ENCODE data around the gene FERMT2. TPM values are rescaled to one million over a fixed set of nuclear protein-coding genes. Genes with fewer than 3 reads are reported as not detected.

The FERMT2 gene
- total and polyA plus RNA-seq, 2 donors from 2014 or later = 46.2 to 78.2 TPM

- no peak for DNase-seq
- TF ChIP-seq, protein P1, sequence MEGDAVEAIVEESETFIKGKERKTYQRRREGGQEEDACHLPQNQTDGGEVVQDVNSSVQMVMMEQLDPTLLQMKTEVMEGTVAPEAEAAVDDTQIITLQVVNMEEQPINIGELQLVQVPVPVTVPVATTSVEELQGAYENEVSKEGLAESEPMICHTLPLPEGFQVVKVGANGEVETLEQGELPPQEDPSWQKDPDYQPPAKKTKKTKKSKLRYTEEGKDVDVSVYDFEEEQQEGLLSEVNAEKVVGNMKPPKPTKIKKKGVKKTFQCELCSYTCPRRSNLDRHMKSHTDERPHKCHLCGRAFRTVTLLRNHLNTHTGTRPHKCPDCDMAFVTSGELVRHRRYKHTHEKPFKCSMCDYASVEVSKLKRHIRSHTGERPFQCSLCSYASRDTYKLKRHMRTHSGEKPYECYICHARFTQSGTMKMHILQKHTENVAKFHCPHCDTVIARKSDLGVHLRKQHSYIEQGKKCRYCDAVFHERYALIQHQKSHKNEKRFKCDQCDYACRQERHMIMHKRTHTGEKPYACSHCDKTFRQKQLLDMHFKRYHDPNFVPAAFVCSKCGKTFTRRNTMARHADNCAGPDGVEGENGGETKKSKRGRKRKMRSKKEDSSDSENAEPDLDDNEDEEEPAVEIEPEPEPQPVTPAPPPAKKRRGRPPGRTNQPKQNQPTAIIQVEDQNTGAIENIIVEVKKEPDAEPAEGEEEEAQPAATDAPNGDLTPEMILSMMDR (IDR thresholded peaks at IDR 0.05; ENCODE audit: borderline replicate concordance, extremely low read depth, insufficient read depth) = no peak
- Histone ChIP-seq H3K36me3 (ENCODE audit: control insufficient read depth in 2 of 3, insufficient read depth in 3 of 3, low read length in 3 of 3) (peaks cover 0 to 2% (median 0%) of the 10 kb centered on the region in 3 donors), H3K9ac (ENCODE audit: low read length in 3 of 3) (no peak overlapping the region), H3K27ac (ENCODE audit: low read depth in 2 of 2, low read length in 2 of 2) (no peak overlapping the region), H3K4me1 (ENCODE audit: control insufficient read depth in 2 of 3, insufficient read depth in 2 of 3, low read depth in 1 of 3, low read length in 3 of 3) (no peaks in the 10 kb centered on the region), H3K4me3 (ENCODE audit: low read length in 3 of 3) (no peak overlapping the region), H3K9me3 (ENCODE audit: control insufficient read depth in 2 of 3, insufficient read depth in 1 of 3, low read length in 3 of 3) (no peaks in the 10 kb centered on the region), H3K27me3 (ENCODE audit: control insufficient read depth, insufficient read depth, low read length) (no peaks in the 10 kb centered on the region)
- FAIRE-seq = no peak
- intact Hi-C loops (cut with DNase I) = no loop called here
These were observed 67.2 kb downstream of the FERMT2 start for GRCh38 chr14:52883658-52884057.

- FAIRE-seq (no peak), DNase-seq (no peak)
- H3K9me3 ChIP-seq (ENCODE audit: control insufficient read depth in 2 of 3, insufficient read depth in 1 of 3, low read length in 3 of 3) = no peaks in the 10 kb centered on the region
- H3K27ac ChIP-seq (ENCODE audit: low read depth in 2 of 2, low read length in 2 of 2) = no peak overlapping the region
- H3K4me1 ChIP-seq (ENCODE audit: control insufficient read depth in 2 of 3, insufficient read depth in 2 of 3, low read depth in 1 of 3, low read length in 3 of 3) = no peaks in the 10 kb centered on the region
- no peak overlapping the region for H3K4me3 ChIP-seq (ENCODE audit: low read length in 3 of 3)
- no peak overlapping the region for H3K9ac ChIP-seq (ENCODE audit: low read length in 3 of 3)
- peaks cover 0 to 4% (median 2%) of the 10 kb centered on the region in 3 donors for H3K36me3 ChIP-seq (ENCODE audit: control insufficient read depth in 2 of 3, insufficient read depth in 3 of 3, low read length in 3 of 3)
- TF ChIP-seq, protein P1 (IDR thresholded peaks at IDR 0.05; ENCODE audit: borderline replicate concordance, extremely low read depth, insufficient read depth) = no peak
- intact Hi-C loops (cut with DNase I) = no loop called here
- no peaks in the 10 kb centered on the region for H3K27me3 ChIP-seq (ENCODE audit: control insufficient read depth, insufficient read depth, low read length)
These were observed 68.0 kb downstream of the FERMT2 start for GRCh38 chr14:52882824-52883223.

DNA sequence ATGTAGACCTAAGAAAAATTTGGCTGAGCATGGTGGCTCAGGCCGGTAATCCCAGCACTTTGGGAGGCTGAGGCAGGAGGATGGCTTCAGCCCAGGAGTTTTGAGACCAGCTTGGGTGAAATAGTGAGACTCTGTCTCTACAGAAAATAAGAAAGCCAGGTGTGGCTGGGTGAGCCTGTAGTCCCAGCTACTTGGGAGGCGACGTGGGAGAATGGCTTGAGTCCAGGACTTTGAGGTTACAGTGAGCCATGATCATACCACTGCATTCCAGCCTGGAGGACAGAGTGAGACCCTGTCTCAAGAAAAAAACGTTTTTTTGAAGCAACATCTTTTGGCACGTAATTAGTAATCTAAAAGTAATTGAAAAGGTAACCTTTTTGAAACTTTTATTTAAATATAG is 70.9 kb downstream of the FERMT2 start:
- TF ChIP-seq, protein P1 (IDR thresholded peaks at IDR 0.05; ENCODE audit: borderline replicate concordance, extremely low read depth, insufficient read depth) = no peak
- Histone ChIP-seq H3K4me3 (ENCODE audit: low read length in 3 of 3) (no peak overlapping the region), H3K27ac (ENCODE audit: low read depth in 2 of 2, low read length in 2 of 2) (peak overlapping the region in 1 of 2 donors; percentile 14), H3K9ac (ENCODE audit: low read length in 3 of 3) (no peak overlapping the region), H3K36me3 (ENCODE audit: control insufficient read depth in 2 of 3, insufficient read depth in 3 of 3, low read length in 3 of 3) (peaks cover 8 to 19% (median 9%) of the 10 kb centered on the region in 3 donors), H3K4me1 (ENCODE audit: control insufficient read depth in 2 of 3, insufficient read depth in 2 of 3, low read depth in 1 of 3, low read length in 3 of 3) (peaks cover 0 to 3% (median 0%) of the 10 kb centered on the region in 3 donors), H3K27me3 (ENCODE audit: control insufficient read depth, insufficient read depth, low read length) (no peaks in the 10 kb centered on the region), H3K9me3 (ENCODE audit: control insufficient read depth in 2 of 3, insufficient read depth in 1 of 3, low read length in 3 of 3) (no peaks in the 10 kb centered on the region)
- DNase-seq = no peak
- no peak for FAIRE-seq
- intact Hi-C loops (cut with DNase I) = no loop called here

GRCh38 chr14:52878946-52879345 is 71.9 kb downstream of the FERMT2 start:
- TF ChIP-seq, protein P1 (IDR thresholded peaks at IDR 0.05; ENCODE audit: borderline replicate concordance, extremely low read depth, insufficient read depth) = no peak
- no peaks in the 10 kb centered on the region for H3K27me3 ChIP-seq (ENCODE audit: control insufficient read depth, insufficient read depth, low read length)
- no peak overlapping the region for H3K9ac ChIP-seq (ENCODE audit: low read length in 3 of 3)
- FAIRE-seq (no peak), DNase-seq (no peak)
- H3K36me3 ChIP-seq (ENCODE audit: control insufficient read depth in 2 of 3, insufficient read depth in 3 of 3, low read length in 3 of 3) = peaks cover 10 to 22% (median 11%) of the 10 kb centered on the region in 3 donors
- intact Hi-C loops (cut with DNase I) = no loop called here
- H3K9me3 ChIP-seq (ENCODE audit: control insufficient read depth in 2 of 3, insufficient read depth in 1 of 3, low read length in 3 of 3) = no peaks in the 10 kb centered on the region
- no peak overlapping the region for H3K4me3 ChIP-seq (ENCODE audit: low read length in 3 of 3)
- H3K4me1 ChIP-seq (ENCODE audit: control insufficient read depth in 2 of 3, insufficient read depth in 2 of 3, low read depth in 1 of 3, low read length in 3 of 3) = peaks cover 0 to 3% (median 0%) of the 10 kb centered on the region in 3 donors
- no peak overlapping the region for H3K27ac ChIP-seq (ENCODE audit: low read depth in 2 of 2, low read length in 2 of 2)

Data from kidney (tissue), 14 donors.